ENCODE measurements around the gene C1QC.
"Not testable (repeated sequence)": the region's sequence is repeated elsewhere in the genome, so short reads cannot be mapped to it uniquely, and the experiment has no call there.

Gene C1QC

GRCh38 chr1:22676151-22676550 lies 32.7 kb downstream of the C1QC start:
- H3K27me3 ChIP-seq (ENCODE audit: control insufficient read depth in 1 of 2, insufficient read depth in 2 of 2, low read length in 2 of 2); H3K36me3 ChIP-seq (ENCODE audit: control insufficient read depth in 1 of 2, insufficient read depth in 2 of 2, low read length in 2 of 2); H3K4me3 ChIP-seq (ENCODE audit: low read depth in 1 of 2, low read length in 2 of 2); H3K9me3 ChIP-seq (ENCODE audit: control insufficient read depth in 1 of 2, low read length in 2 of 2); H3K27ac ChIP-seq (ENCODE audit: low read depth, low read length); H3K9ac ChIP-seq (ENCODE audit: low read depth in 1 of 2, low read length in 2 of 2): not testable (repeated sequence)
- peaks cover 27 to 50% of the 10 kb centered on the region in 2 donors for H3K4me1 ChIP-seq (ENCODE audit: control insufficient read depth in 1 of 2, insufficient read depth in 2 of 2, low read length in 2 of 2)

GRCh38 chr1:22676916-22677583 lies 33.6 kb downstream of the C1QC start:
- Histone ChIP-seq H3K4me1 (ENCODE audit: control insufficient read depth in 1 of 2, insufficient read depth in 2 of 2, low read length in 2 of 2) (peaks cover 27 to 50% of the 10 kb centered on the region in 2 donors), H3K4me3 (ENCODE audit: low read depth in 1 of 2, low read length in 2 of 2) (peak overlapping the region in 1 of 2 donors; percentile 6), H3K36me3 (ENCODE audit: control insufficient read depth in 1 of 2, insufficient read depth in 2 of 2, low read length in 2 of 2) (no peaks in the 10 kb centered on the region), H3K27ac (ENCODE audit: low read depth, low read length) (no peak overlapping the region), H3K9me3 (ENCODE audit: control insufficient read depth in 1 of 2, low read length in 2 of 2) (no peaks in the 10 kb centered on the region), H3K27me3 (ENCODE audit: control insufficient read depth in 1 of 2, insufficient read depth in 2 of 2, low read length in 2 of 2) (no peaks in the 10 kb centered on the region), H3K9ac (ENCODE audit: low read depth in 1 of 2, low read length in 2 of 2) (peak overlapping the region; percentile 10 to 30)

- no peaks in the 10 kb centered on the region for H3K9me3 ChIP-seq (ENCODE audit: control insufficient read depth in 1 of 2, low read length in 2 of 2)
- H3K9ac ChIP-seq (ENCODE audit: low read depth in 1 of 2, low read length in 2 of 2): peak overlapping the region in 1 of 2 donors; percentile 12
- H3K27me3 ChIP-seq (ENCODE audit: control insufficient read depth in 1 of 2, insufficient read depth in 2 of 2, low read length in 2 of 2): no peaks in the 10 kb centered on the region
- H3K36me3 ChIP-seq (ENCODE audit: control insufficient read depth in 1 of 2, insufficient read depth in 2 of 2, low read length in 2 of 2): no peaks in the 10 kb centered on the region
- H3K4me3 ChIP-seq (ENCODE audit: low read depth in 1 of 2, low read length in 2 of 2): peak overlapping the region in 1 of 2 donors; percentile 6
- H3K4me1 ChIP-seq (ENCODE audit: control insufficient read depth in 1 of 2, insufficient read depth in 2 of 2, low read length in 2 of 2): peaks cover 27 to 50% of the 10 kb centered on the region in 2 donors
- no peak overlapping the region for H3K27ac ChIP-seq (ENCODE audit: low read depth, low read length)
Observed at GRCh38 chr1:22677931-22678896, 34.8 kb downstream of the C1QC start.

- no peaks in the 10 kb centered on the region for H3K9me3 ChIP-seq (ENCODE audit: control insufficient read depth in 1 of 2, low read length in 2 of 2)
- no peaks in the 10 kb centered on the region for H3K27me3 ChIP-seq (ENCODE audit: control insufficient read depth in 1 of 2, insufficient read depth in 2 of 2, low read length in 2 of 2)
- H3K27ac ChIP-seq (ENCODE audit: low read depth, low read length): no peak overlapping the region
- peaks cover 27 to 46% of the 10 kb centered on the region in 2 donors for H3K4me1 ChIP-seq (ENCODE audit: control insufficient read depth in 1 of 2, insufficient read depth in 2 of 2, low read length in 2 of 2)
- peak overlapping the region in 1 of 2 donors; percentile 18 for H3K9ac ChIP-seq (ENCODE audit: low read depth in 1 of 2, low read length in 2 of 2)
- H3K36me3 ChIP-seq (ENCODE audit: control insufficient read depth in 1 of 2, insufficient read depth in 2 of 2, low read length in 2 of 2): no peaks in the 10 kb centered on the region
- H3K4me3 ChIP-seq (ENCODE audit: low read depth in 1 of 2, low read length in 2 of 2): no peak overlapping the region
Observed at GRCh38 chr1:22680726-22681125, 37.3 kb downstream of the C1QC start.

GRCh38 chr1:22681556-22682276 lies 38.3 kb downstream of the C1QC start:
- Histone ChIP-seq H3K4me3 (ENCODE audit: low read depth in 1 of 2, low read length in 2 of 2) (no peak overlapping the region), H3K27me3 (ENCODE audit: control insufficient read depth in 1 of 2, insufficient read depth in 2 of 2, low read length in 2 of 2) (no peaks in the 10 kb centered on the region), H3K36me3 (ENCODE audit: control insufficient read depth in 1 of 2, insufficient read depth in 2 of 2, low read length in 2 of 2) (no peaks in the 10 kb centered on the region), H3K9me3 (ENCODE audit: control insufficient read depth in 1 of 2, low read length in 2 of 2) (no peaks in the 10 kb centered on the region), H3K9ac (ENCODE audit: low read depth in 1 of 2, low read length in 2 of 2) (no peak overlapping the region), H3K27ac (ENCODE audit: low read depth, low read length) (no peak overlapping the region), H3K4me1 (ENCODE audit: control insufficient read depth in 1 of 2, insufficient read depth in 2 of 2, low read length in 2 of 2) (peaks cover 23 to 40% of the 10 kb centered on the region in 2 donors)

GRCh38 chr1:22683547-22683946 lies 40.1 kb downstream of the C1QC start:
- Histone ChIP-seq H3K9ac (ENCODE audit: low read depth in 1 of 2, low read length in 2 of 2) (no peak overlapping the region), H3K27ac (ENCODE audit: low read depth, low read length) (no peak overlapping the region), H3K36me3 (ENCODE audit: control insufficient read depth in 1 of 2, insufficient read depth in 2 of 2, low read length in 2 of 2) (no peaks in the 10 kb centered on the region), H3K9me3 (ENCODE audit: control insufficient read depth in 1 of 2, low read length in 2 of 2) (no peaks in the 10 kb centered on the region), H3K27me3 (ENCODE audit: control insufficient read depth in 1 of 2, insufficient read depth in 2 of 2, low read length in 2 of 2) (no peaks in the 10 kb centered on the region), H3K4me3 (ENCODE audit: low read depth in 1 of 2, low read length in 2 of 2) (no peak overlapping the region), H3K4me1 (ENCODE audit: control insufficient read depth in 1 of 2, insufficient read depth in 2 of 2, low read length in 2 of 2) (peaks cover 13 to 23% of the 10 kb centered on the region in 2 donors)

GRCh38 chr1:22685591-22686059 lies 42.2 kb downstream of the C1QC start:
- H3K4me1 ChIP-seq (ENCODE audit: control insufficient read depth in 1 of 2, insufficient read depth in 2 of 2, low read length in 2 of 2): peaks cover under 1 to 3% of the 10 kb centered on the region in 2 donors
- no peak overlapping the region for H3K27ac ChIP-seq (ENCODE audit: low read depth, low read length)
- H3K9me3 ChIP-seq (ENCODE audit: control insufficient read depth in 1 of 2, low read length in 2 of 2): no peaks in the 10 kb centered on the region
- no peak overlapping the region for H3K9ac ChIP-seq (ENCODE audit: low read depth in 1 of 2, low read length in 2 of 2)
- no peaks in the 10 kb centered on the region for H3K36me3 ChIP-seq (ENCODE audit: control insufficient read depth in 1 of 2, insufficient read depth in 2 of 2, low read length in 2 of 2)
- H3K4me3 ChIP-seq (ENCODE audit: low read depth in 1 of 2, low read length in 2 of 2): no peak overlapping the region
- H3K27me3 ChIP-seq (ENCODE audit: control insufficient read depth in 1 of 2, insufficient read depth in 2 of 2, low read length in 2 of 2): no peaks in the 10 kb centered on the region

- Histone ChIP-seq H3K4me3 (ENCODE audit: low read depth in 1 of 2, low read length in 2 of 2) (no peak overlapping the region), H3K27me3 (ENCODE audit: control insufficient read depth in 1 of 2, insufficient read depth in 2 of 2, low read length in 2 of 2) (no peaks in the 10 kb centered on the region), H3K36me3 (ENCODE audit: control insufficient read depth in 1 of 2, insufficient read depth in 2 of 2, low read length in 2 of 2) (no peaks in the 10 kb centered on the region), H3K27ac (ENCODE audit: low read depth, low read length) (no peak overlapping the region), H3K9me3 (ENCODE audit: control insufficient read depth in 1 of 2, low read length in 2 of 2) (no peaks in the 10 kb centered on the region), H3K9ac (ENCODE audit: low read depth in 1 of 2, low read length in 2 of 2) (no peak overlapping the region), H3K4me1 (ENCODE audit: control insufficient read depth in 1 of 2, insufficient read depth in 2 of 2, low read length in 2 of 2) (no peaks in the 10 kb centered on the region)
Observed at GRCh38 chr1:22687191-22687590, 43.8 kb downstream of the C1QC start.

GRCh38 chr1:22688466-22688865 lies 45.0 kb downstream of the C1QC start:
- H3K4me3 ChIP-seq (ENCODE audit: low read depth in 1 of 2, low read length in 2 of 2): no peak overlapping the region
- H3K27me3 ChIP-seq (ENCODE audit: control insufficient read depth in 1 of 2, insufficient read depth in 2 of 2, low read length in 2 of 2): no peaks in the 10 kb centered on the region
- no peaks in the 10 kb centered on the region for H3K4me1 ChIP-seq (ENCODE audit: control insufficient read depth in 1 of 2, insufficient read depth in 2 of 2, low read length in 2 of 2)
- H3K9me3 ChIP-seq (ENCODE audit: control insufficient read depth in 1 of 2, low read length in 2 of 2): no peaks in the 10 kb centered on the region
- H3K9ac ChIP-seq (ENCODE audit: low read depth in 1 of 2, low read length in 2 of 2): no peak overlapping the region
- no peaks in the 10 kb centered on the region for H3K36me3 ChIP-seq (ENCODE audit: control insufficient read depth in 1 of 2, insufficient read depth in 2 of 2, low read length in 2 of 2)
- no peak overlapping the region for H3K27ac ChIP-seq (ENCODE audit: low read depth, low read length)

All from duodenal mucosa (tissue), 2 donors.